ENCODE data around the gene ZNF423.

Gene ZNF423

DNA sequence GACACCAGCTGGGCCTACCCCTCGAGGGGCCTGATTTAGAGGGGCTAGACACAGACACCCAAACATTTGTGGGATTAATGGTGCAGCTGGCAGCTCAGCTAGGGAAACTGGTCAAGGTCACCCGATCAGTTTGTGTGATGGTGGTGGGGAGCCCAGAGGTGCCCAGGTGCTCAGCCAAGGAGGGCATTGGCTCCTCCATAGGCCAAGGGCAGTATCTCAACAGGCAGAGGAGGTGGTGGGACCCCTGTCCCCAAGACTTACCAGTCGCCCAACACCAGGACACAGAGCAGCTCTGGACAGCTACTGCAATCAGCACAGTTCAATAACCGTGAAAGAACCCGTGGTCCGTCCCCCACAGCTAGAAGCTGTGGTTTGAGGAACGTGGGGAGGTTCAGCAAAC lies 361.4 kb downstream of the ZNF423 start:
- no peak for DNase-seq (ENCODE audit: low read depth in 2 of 2)

DNA sequence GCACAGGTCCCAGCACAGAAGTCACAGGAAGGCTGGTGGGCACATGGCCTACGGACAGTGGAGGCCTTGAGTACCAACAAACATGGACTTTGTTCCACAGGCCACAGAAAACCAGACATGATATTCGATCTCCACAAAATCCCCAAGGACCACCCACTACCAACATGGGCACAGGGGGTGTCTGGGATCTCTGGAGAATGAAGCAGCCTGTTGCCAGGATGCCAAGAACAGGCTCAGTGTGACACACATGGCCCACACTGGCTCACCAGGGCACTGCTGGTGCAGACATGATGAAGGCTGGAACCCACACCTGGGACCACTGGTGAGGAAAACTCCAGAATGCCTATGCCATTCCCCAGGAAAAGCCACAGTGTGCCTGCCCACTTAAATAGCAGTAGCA lies 362.1 kb downstream of the ZNF423 start:
- no peak for DNase-seq (ENCODE audit: low read depth in 2 of 2)

DNA sequence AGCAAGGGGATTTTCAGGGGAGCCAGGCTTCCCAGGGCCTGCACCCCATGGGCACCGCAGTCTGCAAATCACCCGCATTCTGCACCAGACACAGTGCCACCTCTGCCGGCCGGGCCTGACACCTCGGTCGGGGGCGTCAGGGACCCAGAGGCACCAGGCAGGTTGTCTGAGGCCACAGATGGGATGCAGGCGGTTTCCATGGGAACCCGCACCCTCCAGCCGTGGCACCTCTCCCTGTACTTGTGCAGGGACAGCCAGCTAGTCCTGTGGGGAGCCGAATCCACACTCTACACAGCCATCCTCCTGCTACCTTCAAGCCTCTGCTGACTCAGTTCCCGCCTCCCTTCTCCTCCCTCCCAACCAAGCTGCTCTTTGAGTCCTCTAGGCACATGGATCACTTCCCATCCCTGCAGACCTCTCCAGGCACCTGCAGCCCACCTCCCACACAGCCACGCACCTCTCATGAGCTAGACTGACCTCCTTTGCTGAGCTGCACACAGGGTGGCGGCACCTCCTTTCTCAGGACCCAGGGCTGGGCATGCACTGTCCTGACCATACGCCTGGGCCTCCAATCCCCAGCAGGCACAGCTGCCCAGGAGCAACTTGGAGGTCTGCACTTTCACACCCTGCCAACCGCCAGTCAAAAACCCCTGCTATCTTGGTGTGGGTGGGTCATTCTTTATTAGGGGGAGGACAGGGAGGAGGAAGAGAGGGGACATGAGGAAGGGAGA lies 362.9 kb downstream of the ZNF423 start:
- DNase-seq (ENCODE audit: low read depth in 2 of 2): no peak

DNA sequence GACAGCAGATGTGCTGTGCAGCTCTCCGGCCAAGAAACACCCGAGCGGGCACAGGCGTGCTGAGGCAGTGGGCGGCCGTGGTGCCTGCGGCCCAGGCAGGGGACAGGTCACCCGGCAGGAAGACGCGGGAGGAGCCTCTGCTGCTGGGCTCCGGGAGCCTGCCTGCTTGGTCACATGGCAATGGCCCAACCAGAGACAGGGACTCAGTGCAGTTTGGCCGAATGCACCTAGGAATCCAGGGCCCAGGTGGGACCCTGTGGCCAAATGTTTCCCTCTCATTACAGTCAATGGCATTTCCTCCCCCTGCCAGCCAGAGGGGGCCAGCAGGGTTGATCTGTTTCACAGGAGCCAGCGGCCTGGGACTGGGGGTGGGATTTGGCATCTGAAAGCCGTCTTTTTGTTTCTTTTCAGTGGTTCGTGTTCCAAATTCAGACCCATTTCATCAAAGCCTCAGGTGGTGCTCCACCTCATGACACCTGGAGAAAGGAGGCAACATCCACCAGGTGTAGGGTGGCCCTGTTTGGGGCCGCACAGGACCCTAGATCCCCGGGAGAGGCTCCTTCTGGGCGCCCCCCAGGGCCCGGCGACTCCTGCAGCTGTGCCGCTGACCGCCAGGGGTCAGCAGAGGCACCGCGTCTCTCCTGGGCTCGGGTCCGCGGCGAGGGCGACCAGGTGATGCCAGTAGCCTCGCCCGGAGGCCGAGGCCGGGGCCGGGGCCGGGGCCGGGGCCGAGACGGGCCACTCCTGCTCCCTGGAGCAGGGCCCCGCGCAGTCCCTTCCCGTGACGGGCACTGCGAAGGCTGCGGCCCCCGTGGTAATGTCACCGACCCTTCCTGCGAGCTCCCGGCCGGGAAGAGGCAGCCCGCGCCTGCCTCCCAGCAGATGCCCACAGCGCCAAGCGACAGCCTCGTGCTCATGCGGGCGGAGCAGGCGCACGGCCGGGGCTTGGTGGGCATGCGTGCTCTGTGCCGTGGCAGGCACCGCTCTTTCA lies 363.8 kb downstream of the ZNF423 start:
- no peak for DNase-seq (ENCODE audit: low read depth in 2 of 2)

DNA sequence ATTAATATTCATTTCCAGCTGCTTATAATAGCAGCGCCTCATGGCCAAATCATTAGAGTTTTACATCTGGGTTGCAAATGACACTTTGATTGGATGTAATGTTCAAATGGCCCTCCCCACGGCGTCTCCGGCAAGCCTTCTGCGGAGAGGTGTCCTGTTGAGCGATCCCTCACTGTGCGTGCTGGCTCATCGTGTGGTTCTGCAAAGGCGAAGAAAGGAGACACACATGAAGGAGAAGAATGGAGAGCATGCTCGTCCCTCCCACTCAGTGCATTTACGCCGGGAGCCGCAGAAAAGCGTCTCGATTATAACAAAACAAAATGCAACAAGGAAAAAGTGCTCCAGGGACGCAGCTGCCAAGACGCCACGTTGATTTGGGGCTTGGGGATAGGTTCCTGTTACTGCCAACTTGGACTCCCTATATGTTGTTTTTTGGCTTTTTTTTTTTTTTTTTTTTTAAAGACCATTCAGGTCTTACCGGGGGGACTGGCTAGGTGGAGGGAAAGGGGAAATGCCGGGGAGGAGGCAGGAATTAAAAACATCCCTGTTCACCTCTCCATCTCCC lies 364.7 kb downstream of the ZNF423 start:
- no peak for DNase-seq (ENCODE audit: low read depth in 2 of 2)

DNA sequence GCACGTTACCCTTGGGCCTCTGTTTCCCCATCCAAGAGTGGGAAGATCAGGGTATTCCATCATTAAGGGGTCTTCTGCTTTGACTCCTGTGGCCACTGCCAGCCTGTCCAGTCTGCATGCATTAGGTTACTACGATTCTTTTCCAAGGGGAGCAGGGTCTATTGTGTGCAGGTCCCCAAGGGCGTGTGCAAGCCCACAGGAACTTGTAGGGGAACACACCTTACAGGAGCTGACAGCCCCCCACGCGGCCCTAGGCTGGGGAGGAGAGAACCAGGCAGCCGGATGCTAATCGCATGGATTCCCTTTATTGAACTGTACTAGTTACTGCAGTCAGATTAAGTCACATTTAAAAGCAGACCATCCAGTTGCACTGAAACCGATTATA lies 365.6 kb downstream of the ZNF423 start:
- DNase-seq (ENCODE audit: low read depth in 2 of 2): no peak

DNA sequence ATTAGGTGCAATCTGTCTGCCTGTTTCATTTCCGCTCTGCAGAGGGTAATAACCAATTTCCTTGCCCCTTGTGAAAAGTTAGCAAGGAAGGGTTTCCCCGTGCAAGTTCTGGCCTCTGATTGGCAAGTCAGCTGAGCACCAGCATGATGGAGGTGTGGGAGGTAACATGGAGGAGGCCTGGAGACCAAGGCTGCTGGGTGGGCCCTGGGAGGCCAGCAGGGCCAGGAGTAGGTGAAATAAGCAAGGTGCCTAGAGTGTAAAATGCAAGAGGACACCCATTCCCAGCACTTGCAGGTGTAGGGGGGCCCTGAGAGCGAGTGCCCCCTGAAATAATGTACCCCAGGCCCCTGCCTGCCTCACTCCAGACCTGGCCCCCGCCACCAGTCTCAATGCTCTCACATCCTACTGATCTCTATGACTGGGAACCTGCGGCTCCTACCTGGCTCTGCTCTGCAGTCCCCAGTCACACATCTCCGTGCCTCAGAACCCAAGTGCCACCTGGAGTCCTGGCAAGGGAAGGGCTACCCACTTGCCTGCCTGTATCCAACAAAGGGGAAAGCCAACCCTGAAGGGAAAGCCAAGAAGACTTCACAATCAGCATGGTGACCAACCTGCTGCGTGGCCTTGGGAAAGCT lies 366.1 kb downstream of the ZNF423 start:
- DNase-seq (ENCODE audit: low read depth in 2 of 2): no peak

DNA sequence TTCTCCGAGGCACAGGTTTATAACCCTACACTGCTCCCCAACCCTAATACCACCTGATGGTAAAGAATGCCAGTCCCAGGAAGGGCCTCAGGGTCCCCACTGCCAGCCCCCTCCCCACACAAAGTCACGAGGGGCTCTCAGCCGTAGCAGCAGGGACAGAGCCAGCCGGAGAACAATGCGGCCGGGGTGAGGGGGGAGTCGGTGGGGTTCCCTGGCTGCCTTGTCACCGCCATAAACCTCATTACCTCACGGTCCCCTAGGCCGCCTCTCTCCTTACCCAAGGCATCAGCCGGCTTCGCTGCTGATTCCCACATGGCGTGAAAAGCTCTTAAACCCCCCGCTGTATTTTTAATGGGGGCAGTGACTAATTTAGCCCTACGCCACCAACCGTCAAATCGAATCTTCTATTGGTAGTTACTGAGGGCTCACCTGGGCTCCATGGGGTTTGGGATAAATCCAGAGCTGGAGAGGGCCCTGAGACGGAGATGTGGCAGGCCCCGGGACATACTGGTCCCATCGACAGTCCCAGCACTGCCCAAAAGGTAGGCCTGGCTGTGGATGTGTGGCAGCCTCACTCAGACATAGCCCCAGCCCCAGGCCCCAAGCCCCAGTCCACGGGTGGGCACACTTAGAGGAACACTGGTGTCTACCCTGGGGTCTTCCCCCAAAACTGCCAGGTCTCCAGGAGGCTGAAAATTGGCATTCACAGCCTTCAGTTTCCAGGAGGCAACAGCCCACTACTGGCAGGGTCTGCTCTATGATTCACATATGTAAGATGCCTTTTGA lies 367.0 kb downstream of the ZNF423 start:
- no peak for DNase-seq (ENCODE audit: low read depth in 2 of 2)

DNA sequence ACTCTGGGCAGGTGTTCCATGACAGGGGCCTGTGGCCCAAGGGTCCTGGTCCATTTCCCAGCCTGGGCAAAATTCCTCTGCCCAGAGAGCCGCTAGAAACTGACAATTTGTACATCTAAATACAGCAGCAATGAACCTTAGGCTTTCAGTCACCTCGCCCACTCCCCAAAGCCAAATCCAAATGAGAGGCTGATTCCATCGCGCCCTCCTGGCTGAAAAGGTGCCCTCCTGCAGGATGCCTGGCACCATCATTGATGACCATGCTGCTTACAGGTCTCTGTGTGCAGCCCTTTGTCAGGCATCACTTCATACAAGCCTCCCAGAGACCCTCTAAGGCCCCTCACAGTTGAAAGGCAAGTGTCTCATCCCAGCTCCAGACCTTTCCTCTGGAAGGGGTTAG lies 367.6 kb downstream of the ZNF423 start:
- no peak for DNase-seq (ENCODE audit: low read depth in 2 of 2)

DNA sequence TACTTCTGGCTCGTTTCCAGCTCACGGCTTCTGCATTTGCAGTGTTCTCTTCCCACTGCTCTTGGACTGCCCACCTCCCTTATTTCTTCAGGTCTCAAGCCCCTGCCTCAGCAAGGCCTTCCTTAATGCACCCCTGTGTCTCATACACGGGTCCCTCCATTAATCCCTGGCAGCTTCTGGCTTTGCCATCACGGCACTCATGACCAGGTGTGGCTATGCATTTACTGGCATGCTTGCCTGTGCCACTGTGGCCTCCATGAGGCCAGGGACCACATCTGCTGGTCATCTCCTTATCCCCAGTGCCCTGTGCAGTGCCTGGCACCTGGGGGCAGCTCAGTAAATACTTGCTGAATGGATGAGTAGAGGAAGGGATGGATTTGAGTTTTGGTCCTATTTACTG lies 368.2 kb downstream of the ZNF423 start:
- no peak for DNase-seq (ENCODE audit: low read depth in 2 of 2)

DNA sequence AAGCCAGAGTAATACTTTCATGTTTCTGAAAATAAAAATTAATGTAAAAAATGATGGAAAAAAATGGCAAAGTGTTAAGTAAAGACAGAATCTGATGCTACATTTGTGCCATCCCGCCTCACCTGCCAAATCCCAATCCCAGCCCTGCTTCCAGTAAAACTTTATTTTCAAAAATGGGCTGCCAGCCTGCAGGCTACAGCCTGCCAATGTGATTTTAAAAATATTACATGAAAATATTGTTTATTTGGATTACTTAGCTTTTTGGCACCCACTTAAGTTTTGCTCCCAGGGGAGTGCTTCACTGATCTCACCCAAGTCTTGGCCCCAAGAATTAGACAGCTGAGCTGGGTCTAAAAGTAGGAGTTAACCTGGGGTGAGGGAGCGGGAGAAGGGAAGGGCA lies 369.5 kb downstream of the ZNF423 start:
- DNase-seq (ENCODE audit: low read depth in 2 of 2): no peak

DNA sequence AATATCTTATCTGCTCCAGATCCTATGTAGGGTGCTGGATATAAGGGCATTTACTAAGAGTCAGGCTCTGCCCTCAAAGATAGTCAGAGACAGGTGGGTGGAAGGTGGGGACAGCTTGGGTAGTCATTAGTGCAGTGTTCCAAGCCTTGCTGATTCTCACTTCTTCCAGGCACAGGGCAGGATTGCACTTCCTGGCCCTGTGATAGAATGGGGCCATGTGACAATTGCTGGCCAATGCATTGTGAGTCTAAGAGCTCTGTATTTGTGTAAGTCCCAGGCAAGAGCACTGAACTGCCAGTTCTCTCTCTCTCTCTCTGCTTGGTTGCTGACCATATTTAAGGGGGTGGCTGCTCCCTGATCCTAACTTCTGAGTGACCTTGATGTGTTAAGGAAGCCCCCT lies 370.2 kb downstream of the ZNF423 start:
- no peak for DNase-seq (ENCODE audit: low read depth in 2 of 2)

DNA sequence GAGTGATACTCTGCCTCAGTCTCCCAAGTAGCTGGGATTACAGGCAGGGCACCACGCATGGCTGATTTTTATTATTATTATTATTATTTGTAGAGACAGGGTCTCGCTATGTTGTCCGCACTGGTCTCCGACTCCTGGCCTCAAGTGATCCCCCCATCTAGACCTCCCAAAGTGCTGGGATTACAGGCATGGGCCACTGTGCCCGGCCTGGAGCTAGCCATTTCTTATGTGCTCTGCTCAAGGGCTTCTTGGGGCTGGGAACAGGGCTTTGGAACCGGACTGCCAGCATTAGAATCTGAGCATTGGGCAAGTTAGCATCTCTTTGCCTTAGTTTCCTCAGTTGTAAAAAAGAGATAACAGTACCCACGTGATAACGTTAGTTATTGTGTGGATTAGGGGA lies 371.0 kb downstream of the ZNF423 start:
- no peak for DNase-seq (ENCODE audit: low read depth in 2 of 2)

DNA sequence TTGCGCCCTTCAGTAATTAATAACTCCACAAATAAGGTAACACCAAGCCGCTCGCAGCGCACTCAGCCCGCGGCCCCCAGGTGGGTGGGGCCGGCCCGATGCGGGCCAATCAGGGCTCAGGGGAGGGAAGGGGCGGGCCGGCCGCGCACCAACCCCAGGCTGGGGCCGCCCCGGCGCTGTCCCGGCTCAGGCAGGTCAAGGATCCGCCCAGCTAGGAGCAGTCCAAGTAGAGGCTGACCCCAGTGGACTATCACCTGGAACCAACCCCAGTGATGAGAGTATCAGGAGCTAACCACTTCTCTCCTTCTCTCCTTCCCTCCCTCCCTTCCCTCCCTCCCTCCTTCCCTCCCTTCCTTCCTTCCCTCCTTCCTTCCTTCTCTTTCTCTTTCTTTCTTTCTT lies 371.5 kb downstream of the ZNF423 start:
- no peak for DNase-seq (ENCODE audit: low read depth in 2 of 2)

DNA sequence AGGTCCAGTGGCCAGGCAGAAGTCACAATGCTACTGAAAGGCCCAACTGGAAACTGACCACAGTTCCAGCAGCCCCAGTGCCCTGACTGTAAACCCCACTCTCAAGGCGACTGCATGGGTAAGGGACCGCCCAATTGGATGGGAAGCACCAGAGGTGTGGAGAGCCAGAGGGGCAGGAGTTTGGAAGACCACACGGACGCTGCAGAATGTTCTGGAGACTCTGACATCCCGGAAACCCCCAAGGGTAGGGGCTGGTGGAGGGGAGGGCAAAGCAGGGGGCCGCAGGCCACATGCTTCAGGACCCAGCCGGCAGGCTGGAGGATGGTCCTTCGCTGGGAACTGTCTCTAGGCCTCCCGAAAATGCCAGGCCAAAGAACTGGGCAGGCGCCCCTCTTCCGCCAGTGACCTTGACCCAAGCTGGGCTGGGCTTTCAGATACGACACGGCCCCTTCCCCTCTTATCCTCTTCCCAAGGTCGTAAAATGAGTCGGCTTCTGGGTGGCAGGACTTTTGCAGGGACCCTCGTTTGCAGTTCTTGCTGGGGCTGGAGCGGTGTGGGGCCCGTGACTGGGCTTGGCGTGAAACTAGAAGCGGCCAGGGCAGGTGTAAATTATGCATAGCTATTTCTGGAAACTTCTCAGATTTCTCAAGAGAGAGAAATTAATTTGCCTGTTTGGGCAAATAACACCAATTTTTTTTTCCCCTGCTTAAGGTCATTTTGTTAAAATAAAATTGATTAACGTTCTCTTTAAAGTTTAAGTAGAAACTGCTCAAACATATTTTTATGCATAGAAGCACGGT lies 372.1 kb downstream of the ZNF423 start:
- no peak for DNase-seq (ENCODE audit: low read depth in 2 of 2)

DNA sequence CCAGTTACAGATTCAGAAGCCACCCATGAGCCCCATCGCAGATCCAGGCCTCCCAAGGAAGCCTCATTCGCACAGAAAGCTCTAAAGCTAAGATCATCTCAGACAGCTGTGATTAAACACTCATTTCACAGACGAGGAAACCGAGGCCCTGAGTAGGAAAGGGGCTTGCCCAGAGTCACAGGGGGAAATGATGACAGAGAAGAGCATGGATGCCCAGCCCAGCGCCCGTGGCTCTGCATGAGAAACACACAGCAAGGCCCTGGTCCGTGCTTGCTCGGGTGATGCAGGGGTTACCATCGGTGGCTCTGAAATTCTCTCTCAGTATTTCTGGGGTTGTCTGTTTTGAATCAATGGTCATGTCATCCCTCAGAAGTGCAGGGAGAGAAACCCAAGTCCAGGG lies 372.7 kb downstream of the ZNF423 start:
- no peak for DNase-seq (ENCODE audit: low read depth in 2 of 2)

DNA sequence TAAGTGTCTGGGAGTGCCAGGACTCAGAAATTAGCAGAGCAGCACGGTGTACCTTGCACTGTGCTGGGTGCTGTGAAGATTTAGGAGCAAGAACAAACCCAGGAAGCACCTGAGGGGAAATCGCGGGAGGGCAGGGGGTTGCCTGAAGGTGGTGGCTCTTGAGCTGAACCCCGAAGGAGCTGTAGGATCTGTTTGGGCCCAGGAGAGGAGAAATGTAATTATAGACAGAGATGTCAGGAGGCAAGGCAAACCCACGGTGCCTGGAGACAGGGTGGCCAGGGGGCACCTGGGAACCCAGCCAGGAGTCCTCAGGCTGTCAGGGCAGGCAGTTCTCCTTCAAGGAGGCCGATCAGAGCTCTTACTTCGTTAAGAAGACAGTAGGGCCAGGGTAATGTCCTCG lies 373.2 kb downstream of the ZNF423 start:
- no peak for DNase-seq (ENCODE audit: low read depth in 2 of 2)

DNA sequence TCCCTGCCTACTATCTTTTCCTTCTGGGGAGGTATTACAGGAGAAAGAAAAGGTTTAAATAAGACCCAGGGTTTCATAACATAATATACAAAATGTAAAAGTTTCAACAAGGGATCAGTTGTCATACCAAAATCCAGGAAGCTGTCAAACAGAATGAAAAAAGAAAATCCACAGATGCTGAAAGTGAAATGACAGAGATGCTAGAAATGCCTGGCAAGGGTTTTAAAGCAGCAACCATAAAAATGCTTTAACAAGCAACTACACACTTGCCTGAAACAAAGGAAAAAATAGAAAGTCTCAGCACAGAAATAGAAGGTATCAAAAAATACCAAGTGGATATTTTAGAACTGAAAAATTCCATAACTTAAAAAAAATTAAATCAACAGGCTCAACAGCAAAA lies 377.3 kb downstream of the ZNF423 start:
- DNase-seq (ENCODE audit: low read depth in 2 of 2): no peak

DNA sequence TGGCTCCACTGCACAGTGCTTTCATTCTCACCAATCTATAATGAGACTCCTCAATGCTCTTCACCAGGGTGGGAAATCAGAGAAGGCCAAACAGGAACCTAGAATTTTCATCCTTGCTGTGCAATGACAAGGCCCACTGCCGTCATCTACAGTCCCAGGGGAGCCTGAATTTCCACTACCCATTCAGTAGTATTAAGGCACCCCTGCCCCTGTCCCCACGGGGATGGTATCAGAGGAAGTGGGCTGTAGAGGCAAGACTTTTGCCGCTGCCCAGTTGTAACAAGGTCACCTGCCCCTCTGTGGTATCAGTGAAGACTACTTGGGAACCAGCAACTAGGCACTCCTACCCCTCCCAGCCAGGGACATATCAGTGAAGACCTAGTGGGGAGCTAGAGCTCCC lies 377.8 kb downstream of the ZNF423 start:
- no peak for DNase-seq (ENCODE audit: low read depth in 2 of 2)

DNA sequence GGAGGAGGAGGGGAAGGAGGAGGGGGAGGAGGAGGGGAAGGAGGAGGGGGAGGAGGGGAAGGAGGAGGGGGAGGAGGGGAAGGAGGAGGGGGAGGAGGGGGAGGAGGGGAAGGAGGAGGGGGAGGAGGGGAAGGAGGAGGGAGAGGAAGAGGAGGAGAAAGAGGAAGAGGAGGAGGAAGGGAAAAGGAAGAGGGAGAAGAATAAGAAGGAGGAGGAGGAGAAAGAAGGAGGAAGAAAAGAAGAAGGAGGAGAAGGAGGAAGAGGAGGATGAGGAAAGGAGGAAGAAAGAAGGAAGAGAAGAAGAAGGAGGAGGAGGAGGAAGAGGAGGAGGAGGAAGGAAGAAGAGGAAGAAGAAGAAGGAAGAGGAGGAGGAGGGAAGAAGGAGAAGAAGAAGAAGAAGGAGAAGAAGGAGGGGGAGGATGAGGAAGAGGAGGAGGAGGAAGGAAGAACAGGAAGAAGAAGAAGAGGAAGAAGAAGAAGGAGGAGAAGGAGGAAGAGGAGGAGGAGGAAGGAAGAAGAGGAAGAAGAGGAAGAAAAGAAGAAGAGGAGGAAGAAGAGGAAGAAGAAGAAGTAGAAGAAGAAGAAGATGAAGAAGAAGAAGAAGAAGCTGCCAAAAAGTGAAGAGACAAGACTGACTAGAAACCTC lies 378.5 kb downstream of the ZNF423 start:
- no peak for DNase-seq (ENCODE audit: low read depth in 2 of 2)
